NCI-H1105 (cell line): ENCODE results near the gene RMND5A.

ENCODE experiments used
- DNase-seq: peaks from one replicate; lab custom pipeline; 2025; lab: John Stamatoyannopoulos, UW

RMND5A gene

GRCh38 chr2:86765310-86765695 lies 45.2 kb downstream of the RMND5A start:
- DNase-seq = no peak

- no peak for DNase-seq
Observed at GRCh38 chr2:86768189-86768949, 48.3 kb downstream of the RMND5A start.

GRCh38 chr2:86769838-86770237 lies 49.7 kb downstream of the RMND5A start:
- DNase-seq = no peak

- no peak for DNase-seq
Observed at GRCh38 chr2:86770816-86771301, 50.8 kb downstream of the RMND5A start.

- DNase-seq = no peak
Observed at GRCh38 chr2:86772611-86773010, 52.5 kb downstream of the RMND5A start.

GRCh38 chr2:86774862-86775261 lies 54.8 kb downstream of the RMND5A start:
- DNase-seq = no peak

GRCh38 chr2:86775338-86775737 lies 55.2 kb downstream of the RMND5A start:
- DNase-seq = no peak

- DNase-seq = no peak
Observed at GRCh38 chr2:86776532-86776931, 56.4 kb downstream of the RMND5A start.

GRCh38 chr2:86778957-86779356 lies 58.9 kb downstream of the RMND5A start:
- DNase-seq = no peak

- no peak for DNase-seq
Observed at GRCh38 chr2:86779971-86780370, 59.9 kb downstream of the RMND5A start.

- no peak for DNase-seq
Observed at GRCh38 chr2:86781363-86781762, 61.3 kb downstream of the RMND5A start.

GRCh38 chr2:86782748-86783147 lies 62.7 kb downstream of the RMND5A start:
- no peak for DNase-seq

GRCh38 chr2:86783615-86784339 lies 63.7 kb downstream of the RMND5A start:
- DNase-seq = no peak

- DNase-seq = no peak
Observed at GRCh38 chr2:86785456-86785855, 65.4 kb downstream of the RMND5A start.

GRCh38 chr2:86786001-86786536 lies 66.0 kb downstream of the RMND5A start:
- no peak for DNase-seq

GRCh38 chr2:86787736-86788135 lies 67.6 kb downstream of the RMND5A start:
- peak; percentile 78 for DNase-seq

- peak; percentile 35 for DNase-seq
Observed at GRCh38 chr2:86788165-86788564, 68.1 kb downstream of the RMND5A start.

GRCh38 chr2:86788881-86789686 lies 69.0 kb downstream of the RMND5A start:
- DNase-seq = peak; percentile 26

GRCh38 chr2:86789687-86790133 lies 69.6 kb downstream of the RMND5A start:
- no peak for DNase-seq

GRCh38 chr2:86790134-86790675 lies 70.1 kb downstream of the RMND5A start:
- no peak for DNase-seq

GRCh38 chr2:86790676-86791572 lies 70.8 kb downstream of the RMND5A start, which contains the start of gene CD8A:
CD8A (minus strand) TSS chr2:86790913; CDS start chr2:86790825, 88 bp downstream.
- no peak for DNase-seq
